NCI-H2081 (cell line): ENCODE measurements around the gene TSSK2.

ENCODE experiments used
- DNase-seq, 2 experiments: peaks; one replicate each; lab custom pipeline; 2025; lab: John Stamatoyannopoulos, UW

The TSSK2 gene

DNA sequence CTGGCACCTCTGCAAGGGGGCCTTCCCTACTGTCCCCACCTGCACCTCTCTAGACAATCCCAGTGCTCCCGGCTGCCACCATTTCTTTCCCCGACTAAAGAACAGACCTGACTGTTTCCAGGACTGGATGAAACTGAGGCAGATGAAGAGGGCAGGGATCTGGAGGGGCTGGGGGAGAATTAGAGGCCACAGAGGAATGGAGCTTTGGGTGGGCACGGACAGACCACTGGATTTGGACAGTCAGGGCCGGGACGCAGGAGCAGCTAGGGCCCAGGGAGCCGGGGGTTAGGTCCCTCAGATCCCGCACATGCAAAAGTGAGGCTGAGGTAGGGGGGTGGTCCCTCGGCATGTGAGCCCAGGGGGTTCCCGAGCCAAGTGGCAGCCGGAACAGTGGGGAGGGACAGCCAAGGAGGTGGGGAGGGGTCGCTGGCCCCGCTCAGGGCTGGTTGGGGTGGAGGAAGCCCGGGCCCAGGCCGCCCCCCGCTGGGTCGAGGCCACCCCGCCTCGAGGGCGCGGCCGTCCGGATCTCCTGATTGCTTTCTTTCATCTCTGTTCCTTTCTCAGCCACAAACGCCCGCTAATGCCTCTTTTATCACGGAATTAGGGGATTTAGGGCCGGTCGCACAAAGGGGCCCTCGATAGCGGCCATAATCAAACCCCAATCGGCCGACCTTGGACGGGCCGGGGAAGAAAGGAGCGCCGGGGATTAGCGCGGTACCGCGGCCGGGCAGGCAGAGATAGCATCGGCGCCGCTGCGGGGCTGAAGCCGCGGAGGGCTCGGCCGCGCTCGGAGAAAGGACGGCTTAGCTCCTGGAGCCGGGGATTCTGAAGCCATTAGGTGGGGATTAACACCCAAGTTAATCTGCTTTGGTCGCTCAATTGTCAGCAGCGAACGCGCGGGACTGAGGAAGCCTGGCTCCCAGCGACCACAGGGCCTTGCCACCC is 38.2 kb downstream of the TSSK2 start:
- no peak for DNase-seq

DNA sequence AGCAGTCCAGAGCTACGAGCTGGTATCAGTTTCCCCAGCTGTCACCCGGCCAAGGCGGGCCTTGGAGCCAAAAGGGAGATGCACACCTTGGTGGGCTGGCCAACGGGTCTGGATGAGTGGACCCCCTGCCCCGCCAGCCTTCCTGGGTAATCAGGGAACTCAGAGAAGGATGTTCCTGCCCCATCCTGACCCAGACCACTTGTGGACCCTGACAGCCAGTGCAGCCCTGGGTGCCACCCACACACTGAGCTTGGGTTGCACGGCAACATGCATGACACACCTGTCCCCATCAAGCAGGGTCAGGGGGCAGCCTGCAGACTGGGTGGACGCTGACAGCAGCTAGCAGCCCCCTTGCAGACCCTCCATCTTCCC is 38.8 kb downstream of the TSSK2 start:
- no peak for DNase-seq

DNA sequence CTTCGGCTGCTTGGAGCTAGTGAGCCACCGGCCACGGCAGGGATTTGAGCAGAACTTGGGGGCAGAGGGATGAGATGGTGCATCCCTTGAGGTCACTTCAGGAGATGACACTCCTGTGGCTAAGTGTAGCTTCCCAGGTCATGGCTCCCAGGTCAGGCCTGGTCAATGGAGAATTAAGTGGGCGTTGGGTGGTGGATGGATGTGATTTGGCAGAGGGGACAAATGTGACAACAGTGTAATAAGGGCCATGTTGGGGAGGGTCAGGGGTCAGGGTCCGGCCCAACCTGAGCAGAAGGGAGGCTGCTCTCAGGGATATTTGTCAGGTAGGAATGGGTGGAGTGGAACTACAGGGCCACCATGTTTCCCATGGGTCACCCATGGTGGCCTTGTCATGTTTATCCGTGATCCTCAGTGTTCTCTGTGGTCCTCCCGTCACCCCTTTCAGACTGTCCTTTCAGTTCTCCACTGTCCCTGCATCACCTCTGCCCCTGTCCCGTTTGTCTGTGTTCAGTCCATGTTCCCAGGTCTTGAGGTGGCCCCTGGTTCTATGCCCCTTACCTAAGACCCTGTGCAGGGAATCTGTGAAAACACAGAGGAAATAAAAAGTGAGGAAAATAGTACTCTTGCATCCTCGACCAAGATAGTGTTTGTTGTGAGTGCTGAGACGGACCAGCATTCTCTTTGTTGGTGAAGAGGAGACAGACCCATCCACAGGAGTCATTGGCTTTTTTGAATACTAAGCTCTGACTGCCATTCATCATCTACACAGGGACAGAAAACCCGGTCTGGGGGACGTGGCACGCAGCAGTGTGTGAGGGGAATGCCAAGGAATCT is 41.3 kb downstream of the TSSK2 start:
- DNase-seq: no peak

DNA sequence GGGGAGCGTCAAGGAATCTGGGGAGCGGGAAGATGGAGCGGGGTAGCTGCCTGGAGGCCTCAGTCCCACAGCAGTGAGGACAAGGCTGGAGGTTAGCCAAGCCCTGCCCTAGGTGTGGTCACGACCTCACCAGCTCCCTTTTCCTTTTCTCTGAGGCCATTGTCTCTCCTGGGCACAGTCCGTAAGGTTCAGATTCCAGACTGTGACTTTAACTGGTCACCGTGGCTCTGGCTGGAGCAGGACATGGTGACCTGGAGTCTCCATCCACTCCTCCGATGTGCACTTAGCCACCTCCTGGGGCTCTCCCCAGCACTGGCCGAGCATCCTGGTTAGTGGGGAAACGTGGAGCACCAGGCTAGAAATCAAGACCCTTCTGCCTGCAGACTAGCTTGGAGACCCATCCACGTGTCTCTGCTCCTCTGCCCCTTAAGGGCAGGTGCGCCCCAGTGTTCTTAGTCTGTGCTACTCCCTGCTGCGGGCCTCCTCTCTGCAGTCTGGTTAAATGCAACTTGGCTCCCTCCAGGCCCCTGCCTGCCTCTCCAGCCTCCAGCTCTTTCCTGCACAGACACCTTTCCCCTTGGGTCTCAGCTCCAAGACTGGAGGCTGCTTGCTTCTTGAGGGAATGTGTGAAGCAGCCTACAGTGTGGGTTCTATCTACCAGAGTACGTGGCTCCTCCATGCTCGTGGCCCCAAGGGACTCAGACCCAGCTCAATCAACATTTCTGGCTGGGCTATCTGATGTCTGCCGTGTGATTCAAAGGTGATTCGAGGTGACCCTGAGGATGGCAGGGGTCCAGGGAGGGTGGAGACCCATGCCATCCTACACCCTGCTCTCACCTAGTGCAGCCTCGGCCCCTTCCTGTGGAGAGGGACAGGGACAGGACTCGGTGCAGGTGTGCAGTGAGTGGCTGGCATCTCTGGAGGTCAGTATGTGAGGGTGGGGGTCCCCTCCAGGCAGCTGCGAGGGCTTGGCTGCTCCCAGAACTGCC is 42.2 kb downstream of the TSSK2 start:
- DNase-seq: no peak

DNA sequence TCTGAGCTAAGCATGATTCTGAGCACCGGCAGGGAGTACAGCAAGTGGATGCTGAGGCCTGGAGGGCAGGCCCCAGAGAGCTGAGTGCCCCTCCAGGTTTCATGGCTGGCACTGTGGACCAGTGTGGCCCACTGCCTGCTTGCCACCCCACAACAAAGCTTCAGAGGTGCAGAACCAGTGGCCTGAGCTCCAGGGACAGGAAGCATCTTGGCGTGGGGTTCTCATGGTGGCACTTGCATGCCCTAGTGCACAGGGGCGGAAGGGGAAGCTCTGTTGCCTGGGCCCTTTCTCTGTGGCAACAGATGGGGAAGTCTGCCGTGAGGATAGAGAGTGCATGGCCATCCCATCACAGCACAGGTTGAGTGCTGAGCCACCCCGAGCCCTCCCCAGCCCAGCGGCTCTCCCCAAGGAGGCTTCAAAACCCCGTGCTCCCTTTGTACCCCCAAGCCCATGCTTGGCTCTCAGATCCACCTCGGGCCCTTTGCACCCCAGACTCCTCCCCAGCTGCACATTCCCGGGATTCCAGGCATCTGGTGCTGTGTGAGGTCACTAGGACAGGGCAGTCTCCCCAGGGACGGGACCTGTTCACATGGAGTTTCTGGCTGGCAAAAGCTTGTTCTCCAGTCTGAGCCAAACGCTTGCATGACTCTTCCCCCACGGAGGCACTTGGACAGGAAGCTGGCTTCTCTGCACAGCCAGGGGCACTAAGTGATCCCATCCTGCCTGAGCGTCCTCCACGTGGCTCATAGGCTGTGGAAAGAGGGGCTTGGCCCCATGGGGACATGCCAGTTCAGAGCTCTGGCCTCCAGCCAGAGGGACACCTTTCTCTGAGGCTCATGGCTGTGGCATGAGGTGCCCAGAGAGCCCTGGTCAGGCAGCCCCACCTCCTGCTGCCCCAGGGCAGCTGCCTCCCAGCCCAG is 43.3 kb downstream of the TSSK2 start:
- DNase-seq: no peak

DNA sequence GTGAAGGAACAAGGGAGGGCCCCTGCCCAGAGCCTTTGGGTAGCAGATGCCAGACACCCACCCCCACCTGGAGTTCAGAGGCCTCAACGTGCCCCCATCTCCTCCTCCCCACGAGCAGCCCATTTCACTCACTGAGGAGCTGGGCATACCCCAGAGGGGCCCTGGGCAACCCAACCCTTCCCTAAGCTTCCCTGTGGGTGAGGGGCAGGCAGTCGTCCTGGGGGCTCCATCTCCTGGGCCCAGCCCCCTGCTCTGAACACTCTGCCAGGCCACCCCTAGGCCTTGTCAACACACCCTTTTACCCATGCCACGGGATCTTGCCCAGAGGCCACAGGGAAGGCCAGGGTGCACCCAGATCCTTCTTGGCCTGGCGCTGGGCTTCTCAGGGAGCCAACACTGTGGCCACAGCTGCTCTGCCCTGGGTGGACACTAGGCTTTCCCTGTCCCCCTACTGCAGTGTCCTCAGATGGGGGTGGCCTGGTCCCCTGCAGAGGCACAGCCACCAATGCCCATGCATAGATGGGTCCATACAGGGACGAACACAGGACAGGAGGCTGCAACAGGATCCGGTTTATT is 44.0 kb downstream of the TSSK2 start:
- no peak for DNase-seq

DNA sequence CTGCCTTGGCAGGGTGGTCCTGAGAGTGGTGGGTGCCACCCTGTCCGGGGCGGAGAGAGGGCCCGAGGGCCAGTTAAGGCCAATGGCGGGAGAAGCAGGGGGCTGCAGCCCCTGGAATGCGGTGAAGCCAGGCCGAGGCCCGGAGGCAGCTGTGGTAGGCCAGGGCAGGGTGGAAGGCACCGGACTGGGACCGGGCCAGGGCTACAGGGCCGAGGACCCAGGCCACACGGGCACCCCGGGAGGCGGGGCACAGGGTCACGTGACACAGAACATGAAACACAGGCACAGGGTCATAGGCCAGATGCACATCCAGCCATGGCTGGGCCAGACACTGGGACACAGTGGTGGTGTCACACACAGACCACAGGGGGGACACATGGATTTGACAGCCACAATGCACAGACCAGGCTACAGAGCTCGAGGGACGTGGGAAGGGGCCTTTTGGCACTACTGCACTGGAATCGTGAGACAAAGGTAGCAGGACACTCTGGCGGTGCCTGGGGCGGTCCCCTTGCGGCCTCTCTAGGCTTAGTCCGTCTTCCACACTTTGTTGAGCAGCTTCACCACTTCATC is 44.6 kb downstream of the TSSK2 start:
- no peak for DNase-seq

DNA sequence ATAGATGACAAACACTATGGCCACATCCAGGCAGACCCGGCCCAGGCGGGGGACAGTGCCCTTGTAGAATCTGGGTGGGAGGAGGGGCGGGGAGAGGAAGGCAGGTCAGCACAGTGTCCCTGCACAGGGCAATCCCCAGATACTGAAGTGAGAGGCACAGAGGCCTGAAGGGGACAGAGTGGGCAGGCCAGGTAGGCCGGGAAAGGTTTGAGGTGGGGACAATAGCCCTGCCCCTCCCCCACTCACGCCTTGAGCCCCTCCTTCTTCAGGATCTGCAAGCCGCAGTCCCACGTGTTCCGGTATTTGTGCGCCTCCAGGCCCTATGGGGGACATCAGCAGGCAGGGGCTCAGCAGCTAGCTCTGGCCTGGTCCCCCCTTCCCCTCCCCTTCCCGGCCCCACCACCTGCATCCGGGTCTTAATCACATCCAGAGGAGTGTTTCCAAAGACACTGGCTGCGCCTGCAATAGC is 45.1 kb downstream of the TSSK2 start:
- no peak for DNase-seq

DNA sequence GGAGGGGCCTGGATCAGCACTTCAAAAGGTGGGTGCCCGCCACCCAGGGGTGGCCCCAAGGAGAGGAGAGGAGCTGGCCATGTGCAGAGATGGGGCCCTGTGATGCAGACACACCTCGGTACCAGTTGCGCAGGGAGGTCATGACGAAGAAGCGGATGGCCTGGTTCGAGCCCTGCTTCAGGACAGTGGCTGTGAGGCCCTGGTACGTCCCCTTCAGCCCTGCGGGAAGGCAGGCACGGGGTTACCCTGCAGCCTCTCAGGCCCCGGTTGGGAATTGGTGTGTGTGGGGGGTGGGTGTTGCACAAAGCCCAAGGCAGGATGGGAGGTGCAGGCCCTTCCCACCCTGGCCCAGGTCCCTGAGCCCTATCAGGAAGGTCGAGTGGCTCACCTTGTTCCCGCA is 45.6 kb downstream of the TSSK2 start:
- no peak for DNase-seq

DNA sequence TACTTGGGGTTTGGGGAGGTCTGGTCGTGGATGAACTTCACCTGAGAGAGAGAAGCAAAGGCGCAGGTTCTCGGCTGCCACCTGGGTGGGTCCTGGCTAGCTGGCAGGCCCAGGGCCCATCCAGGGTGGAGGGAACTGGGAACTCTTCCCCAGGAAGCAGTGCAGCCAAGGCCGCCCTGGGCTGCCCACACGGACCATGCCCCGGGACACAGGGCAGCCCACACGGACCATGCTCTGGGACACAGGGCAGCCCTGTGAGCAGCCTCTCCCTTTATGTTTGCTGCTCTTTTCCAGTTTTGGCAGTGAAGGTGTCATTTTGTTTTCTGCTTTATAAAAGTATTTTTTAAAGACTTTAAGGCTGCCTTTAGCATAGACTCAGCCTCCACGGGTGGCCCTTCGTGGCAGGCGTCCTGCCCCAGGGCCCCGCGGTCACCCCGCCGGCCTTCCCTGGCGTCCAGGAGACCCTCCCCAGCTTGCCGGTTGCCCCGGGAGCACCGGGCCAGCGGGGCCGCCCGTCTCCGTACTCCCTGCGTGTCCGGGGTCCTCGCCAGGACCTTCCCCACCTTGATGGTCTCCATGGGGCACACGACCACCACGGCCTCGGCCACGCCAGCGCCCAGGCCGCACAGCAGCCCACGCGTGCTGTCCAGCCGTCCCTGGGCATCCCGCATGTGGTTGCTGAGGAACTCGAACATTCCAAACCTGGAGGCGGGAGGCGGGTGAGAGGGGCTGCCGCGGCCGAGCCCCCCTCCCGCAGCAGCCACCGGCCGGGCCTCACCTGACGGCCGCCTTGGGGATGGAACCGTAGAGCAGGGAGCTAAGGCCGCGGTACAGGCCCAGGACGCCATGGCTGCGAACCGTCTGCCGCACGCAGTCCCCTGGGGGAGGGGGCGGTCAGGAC is 46.3 kb downstream of the TSSK2 start:
- DNase-seq: no peak

DNA sequence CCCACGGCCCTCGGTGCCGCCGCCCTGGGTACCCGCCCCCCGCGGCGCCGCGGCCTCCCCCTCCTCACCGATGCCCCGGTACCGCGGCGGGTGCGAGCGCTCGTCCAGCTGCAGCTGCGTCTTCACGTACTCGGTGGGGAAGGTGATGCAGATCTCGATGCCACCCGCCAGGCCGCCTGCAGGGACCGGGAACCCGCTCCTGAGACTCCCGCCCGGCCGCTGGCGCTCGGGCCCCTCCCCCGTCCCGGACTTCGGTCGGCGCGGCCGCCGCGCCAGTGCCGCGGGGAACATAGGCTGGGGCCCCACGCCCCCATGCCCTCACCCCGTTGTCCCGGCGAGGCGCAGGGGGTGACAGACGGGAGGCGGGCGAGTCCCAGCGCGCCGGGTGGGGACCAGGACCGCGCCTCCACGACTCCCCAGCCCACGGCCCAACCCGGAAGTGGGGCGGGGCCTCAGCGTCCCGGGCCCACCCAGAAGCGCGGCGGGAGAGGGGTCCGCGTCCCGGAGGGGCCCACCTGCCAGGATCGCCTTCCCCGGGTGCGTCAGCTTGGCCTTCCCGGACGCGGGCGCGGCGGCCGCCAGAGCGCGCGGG is 47.1 kb downstream of the TSSK2 start:
- peak in 1 of 2 experiments; percentile 39 for DNase-seq

DNA sequence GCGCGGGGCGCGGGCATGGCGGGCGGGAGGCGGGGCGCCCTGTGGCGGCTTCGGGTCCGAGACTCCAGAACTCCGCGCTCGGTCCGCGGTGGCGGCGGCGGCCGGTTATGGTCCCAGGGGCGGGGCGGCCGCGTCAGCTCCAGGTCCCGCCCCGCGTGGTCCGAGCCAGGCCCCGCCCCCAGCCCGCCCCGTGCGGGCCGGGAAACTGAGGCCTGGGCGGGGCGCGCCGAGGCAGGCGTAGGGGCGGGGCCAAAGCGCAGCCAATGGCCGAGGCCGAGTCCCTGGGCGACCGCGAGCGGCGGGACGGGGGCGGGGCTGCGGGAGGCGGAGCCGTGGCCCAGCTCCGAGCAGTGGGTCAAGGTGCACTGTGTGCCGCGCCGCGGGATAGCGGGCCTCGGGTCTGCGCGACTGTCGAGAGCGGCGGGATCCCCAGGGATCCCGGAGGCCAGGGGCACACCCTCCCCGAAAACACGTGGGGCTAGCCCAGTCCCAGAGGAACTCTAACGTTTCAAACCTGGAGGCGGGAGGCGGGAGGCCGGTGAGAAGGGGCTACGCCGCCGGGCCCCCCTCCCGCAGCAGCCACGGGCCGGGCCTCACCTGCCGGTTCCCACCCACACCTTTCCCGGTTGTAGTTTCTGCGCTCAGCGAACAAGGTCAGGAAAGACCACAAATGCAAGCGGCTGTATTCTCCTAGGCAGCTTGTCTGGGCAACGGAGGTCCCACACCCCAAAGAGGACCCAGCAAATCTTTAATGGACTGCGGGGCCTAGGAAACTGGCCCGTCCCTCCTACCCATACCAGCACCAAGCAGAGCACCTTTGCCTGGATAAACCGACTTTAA is 47.8 kb downstream of the TSSK2 start, which contains the start of gene SLC25A1:
Gene SLC25A1, minus strand, starts transcription at position 80 of the 840 bp plus-strand sequence. Its CDS starts 63 bp downstream, at position 17.
- peak; percentile 72 to 74 for DNase-seq

DNA sequence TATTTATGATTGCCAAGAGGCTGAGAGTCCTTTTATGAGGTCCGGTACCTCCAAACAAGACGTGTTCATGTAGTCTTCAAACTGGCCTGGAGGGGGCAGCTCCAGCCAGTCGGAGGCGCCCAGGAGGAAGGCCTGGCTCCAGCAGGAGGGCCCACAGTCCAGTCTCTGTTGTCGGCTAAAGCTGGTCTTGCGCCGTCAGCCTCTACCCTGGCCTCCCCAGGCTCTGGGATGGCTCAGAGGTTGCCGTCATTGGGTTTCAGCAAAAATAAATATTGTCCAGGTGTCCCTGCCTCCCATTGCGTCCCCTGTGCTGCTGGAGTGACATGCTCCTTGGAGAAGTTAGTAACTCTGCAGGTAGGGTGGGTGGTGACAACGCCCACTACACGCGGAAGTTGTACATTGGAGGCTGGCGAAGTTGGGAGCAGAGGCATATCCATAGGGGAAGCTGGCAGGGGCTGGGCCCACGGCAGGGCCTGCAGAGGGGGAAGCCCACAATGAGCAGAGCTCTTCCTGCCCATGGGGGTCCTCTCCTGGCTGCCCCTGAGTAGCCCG is 48.5 kb downstream of the TSSK2 start:
- peak; percentile 67 to 68 for DNase-seq

DNA sequence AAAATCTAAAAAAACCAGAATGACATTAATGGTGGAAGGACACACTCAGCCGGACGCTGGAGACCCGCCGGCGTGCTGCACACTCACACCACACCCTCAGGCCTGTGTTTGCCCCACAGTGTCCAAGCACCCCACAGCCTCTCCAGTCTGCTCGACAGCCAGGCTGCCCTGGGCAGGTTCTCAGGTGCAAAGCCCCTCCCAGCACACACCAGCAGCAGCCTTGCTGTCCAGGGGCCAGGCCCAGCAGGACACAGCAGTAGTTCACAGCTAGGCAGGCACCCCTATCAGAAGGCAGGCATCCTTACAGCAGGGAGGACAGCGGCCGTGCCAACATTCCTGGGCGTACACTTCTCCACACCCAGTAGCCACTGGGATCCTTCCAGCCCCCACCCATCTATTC is 49.1 kb downstream of the TSSK2 start:
- DNase-seq: no peak

DNA sequence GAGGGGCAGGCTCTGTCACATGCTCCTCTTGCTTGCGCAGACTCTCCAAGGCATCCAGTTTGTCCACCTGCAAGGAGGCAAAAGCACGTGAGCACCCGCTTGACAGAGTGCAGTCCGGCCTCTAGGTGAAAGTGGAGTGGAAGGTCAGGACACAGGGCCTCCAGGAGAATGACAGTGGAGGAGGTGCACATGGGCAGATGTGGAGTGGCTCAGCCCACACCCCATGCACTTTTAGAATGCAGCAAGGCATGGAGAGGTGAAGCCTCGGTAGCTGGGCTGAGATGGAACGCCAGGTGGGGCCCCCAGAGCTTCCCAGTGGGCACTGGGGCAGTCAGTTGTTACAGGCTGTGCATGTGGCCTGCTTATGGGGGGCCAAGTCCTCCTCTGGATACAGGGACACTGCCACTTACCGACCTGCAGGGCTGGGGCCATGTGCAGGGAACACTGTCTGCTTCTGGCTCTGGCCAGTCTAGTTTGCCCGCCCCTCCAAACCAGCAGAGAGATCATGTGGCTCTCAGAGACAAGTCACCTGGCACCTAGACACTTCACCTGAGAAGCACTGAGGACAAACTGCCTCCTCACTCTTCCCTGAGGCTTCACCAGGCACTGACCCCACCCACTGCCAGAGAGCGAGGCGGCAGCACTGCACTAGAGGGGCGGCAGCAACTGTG is 49.8 kb downstream of the TSSK2 start:
- DNase-seq: no peak

DNA sequence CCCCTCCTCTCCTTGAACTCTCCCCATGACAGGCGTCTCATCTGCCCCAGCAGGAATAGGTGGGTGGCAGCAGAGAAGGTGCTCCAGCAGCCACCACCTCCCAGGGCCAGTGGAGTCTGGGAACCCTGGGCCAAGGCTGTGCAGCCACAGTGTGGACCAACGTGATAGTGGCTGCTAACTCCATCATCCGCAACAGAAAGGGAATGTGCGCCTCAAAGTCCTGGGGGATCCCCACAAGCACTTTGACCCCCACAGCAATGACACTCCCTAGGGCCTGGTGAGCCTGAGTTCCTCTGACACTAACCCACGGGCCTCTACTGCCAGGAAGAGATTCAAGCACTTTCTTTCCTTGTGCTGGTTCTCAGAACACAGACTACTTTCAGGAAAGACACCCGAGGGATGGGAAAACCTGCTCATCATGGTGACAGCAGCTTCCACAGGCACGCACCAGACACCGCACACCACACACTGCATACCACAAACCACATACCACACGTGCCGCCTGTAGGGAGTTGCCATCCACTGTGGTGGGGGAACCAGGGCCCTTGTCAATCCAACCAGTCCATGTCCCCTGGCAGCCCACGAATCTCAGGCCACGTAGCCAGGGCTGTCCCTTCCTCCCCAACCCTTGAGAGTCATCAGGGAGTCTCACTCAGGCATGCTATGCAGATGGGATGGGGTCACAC is 50.8 kb downstream of the TSSK2 start:
- no peak for DNase-seq
